SK-N-DZ (cell line): ENCODE data around the gene SSH2.
"Not testable (repeated sequence)": the region's sequence is repeated elsewhere in the genome, so short reads cannot be mapped to it uniquely, and the experiment has no call there.

Source experiments
- DNase-seq: peaks from one replicate; pipeline ENCODE4 v3.0.0-alpha.2; 2015; ENCODE audit warnings: low spot score

Gene SSH2

DNA sequence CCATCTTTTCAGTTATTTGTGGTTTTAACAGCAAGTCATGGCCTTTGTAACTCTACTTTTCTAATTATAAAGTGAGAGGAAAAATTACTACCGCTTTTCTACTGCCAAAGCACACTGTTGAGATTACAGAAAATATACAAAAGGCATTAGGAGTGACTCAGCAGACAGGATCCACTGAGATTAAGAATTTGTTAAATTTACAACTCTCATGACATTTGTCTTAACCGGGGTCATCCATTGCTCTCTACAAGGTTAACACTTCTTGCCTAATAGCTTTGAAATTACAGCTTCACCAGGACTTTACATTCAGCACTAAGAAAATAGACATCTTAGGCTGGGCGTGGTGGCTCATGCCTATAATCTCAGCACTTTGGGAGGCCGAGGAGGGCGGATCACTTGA, 93.4 kb downstream of the SSH2 start:
- DNase-seq, result no peak

GRCh38 chr17:29835435-29836351, 94.3 kb downstream of the SSH2 start:
- no peak for DNase-seq

DNA sequence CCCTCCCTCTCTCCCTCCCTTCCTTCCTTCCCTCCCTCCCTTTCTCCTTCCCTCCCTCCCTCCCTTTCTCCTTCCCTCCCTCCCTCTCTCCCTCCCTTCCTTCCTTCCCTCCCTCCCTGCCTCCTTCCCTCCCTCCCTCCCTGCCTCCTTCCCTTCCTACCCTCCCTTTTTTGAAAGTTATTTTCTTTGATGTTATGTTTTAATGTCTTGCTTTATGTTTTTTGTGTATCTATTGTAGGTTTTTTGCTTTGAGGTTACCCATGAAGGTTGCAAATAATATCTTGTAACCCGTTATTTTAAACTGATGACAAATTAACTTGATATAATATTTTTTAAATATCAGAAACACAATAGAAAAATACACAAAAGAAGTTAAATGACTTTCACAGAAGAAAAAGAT, 96.2 kb downstream of the SSH2 start:
- no peak for DNase-seq

DNA sequence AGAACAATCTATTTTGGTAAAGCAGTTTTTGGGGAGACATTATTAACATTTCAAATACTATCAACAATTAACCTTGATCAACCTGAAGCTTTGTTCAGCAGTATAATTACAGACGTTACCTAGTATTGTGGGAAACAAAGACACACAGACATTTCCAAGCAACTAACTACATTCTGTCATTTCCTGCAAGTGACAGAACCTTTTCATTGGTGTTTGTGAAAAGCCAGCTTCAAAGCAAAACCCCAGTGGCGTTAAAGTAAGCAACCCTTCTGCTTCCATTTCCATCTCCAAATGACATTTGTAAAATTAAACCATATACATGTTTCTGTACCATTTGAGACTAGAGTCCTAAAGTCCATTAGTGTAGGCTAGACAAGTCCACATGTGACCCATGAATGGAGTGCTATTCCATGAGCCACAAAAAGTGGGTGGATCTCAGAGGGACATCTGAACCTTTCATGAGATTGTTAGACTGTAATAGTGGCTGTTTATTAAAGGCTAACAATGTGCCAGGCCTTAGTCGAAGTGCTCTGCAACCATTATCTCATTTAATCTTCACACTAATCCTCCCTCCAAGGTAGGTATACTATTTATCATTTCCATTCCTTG, 101.2 kb downstream of the SSH2 start:
- no peak for DNase-seq

DNA sequence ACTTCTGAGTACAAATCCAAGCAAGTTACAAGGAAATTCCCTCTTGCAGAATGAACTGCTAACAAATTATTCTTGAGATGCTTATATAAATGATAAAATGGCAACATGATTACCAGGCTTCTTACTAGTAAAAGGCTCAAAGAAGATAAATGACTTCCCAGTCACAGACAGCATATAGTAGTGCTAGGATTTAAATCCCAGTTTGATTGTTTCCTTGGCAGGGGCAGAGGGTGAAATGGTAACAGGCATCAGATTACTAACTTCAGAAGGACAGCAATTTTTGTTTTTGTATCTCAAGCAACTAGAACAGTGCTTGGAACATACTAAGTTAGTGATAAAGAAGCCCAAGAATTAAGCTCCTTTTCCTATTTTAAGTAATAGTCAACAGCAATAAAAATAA, 102.8 kb downstream of the SSH2 start:
- no peak for DNase-seq

- no peak for DNase-seq
Observed at GRCh38 chr17:29826114-29826692, 103.8 kb downstream of the SSH2 start.

DNA sequence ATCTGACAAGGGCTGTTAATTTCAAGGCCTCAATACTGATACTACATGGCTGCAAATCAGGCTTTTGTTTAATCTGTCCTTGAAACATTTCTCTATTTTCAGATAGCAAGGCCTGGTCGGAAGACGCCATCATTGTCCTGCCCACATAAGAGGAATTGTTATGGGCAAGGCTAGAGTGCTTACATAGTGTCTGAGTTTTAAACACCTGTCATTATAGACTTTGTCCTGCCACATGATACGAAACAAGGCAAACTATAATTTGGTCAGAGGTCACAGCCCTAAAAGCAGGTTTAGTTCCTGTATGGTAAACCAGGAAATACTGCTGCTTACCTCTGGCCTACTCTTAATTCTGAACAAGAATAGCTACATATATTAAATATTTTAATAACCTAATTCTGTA, 104.4 kb downstream of the SSH2 start:
- no peak for DNase-seq

DNA sequence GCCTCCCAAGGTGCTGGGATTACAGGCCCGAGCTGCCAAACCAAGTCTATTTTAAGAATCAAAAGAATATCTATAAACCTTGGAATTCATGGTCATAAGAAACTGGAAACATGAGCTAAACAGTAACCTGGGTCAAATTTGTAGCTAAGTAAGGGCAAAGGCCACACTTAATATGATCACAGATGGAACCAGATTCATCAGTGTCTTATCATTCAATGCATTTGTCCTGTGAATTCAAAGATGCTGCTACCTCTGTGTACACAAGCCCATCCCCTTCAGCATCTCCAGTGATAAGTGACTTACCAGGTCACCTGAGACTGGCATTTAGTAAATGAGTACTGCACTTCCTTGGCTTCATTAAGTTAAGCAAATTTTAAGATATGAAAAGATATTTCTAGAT, 108.1 kb downstream of the SSH2 start:
- peak; percentile 54 for DNase-seq

- no peak for DNase-seq
Observed at GRCh38 chr17:29820425-29820824, 109.6 kb downstream of the SSH2 start.

- peak; percentile 67 for DNase-seq
Observed at GRCh38 chr17:29807520-29808361, 122.3 kb downstream of the SSH2 start.

DNA sequence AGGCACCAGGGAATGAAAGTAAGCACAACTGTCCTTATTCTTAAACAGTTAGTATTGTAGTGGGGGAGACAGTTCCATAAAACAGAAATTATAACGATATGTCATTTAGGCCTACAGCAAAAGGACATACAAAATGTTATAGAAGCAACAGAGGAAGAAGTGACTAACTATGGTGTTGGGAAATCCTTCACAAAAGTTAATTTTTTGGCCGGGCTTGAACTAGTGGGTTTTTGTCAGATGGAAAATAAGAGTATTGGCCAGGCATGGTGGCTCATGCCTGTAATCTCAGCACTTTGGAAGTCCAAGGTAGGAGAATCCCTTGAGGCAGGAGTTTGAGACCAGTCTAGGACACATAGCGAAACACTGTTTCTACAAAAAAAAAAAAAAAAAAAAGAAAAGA, 127.8 kb downstream of the SSH2 start:
- DNase-seq, result no peak

DNA sequence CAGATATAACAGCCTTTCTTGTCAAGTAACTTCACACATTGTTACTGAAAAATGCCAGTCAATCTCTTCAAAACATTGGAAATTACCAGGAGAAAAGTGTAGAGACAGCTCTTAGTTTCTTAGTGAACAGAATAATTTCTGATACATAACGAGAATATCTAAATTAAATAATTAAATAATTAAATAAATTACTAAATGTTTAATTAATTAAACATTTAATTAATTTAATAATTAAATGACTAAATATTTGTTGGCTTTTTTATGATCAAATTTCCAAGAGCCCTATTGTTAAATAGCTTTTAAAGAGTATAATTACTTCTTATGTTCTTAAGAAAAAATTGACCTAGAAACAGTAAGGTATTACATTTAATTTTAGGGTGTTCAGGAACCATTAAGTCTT, 129.6 kb downstream of the SSH2 start:
- DNase-seq, result no peak

- no peak for DNase-seq
Observed at GRCh38 chr17:29796652-29797051, 133.4 kb downstream of the SSH2 start.

- DNase-seq, result no peak
Observed at GRCh38 chr17:29793501-29793900, 136.5 kb downstream of the SSH2 start.

DNA sequence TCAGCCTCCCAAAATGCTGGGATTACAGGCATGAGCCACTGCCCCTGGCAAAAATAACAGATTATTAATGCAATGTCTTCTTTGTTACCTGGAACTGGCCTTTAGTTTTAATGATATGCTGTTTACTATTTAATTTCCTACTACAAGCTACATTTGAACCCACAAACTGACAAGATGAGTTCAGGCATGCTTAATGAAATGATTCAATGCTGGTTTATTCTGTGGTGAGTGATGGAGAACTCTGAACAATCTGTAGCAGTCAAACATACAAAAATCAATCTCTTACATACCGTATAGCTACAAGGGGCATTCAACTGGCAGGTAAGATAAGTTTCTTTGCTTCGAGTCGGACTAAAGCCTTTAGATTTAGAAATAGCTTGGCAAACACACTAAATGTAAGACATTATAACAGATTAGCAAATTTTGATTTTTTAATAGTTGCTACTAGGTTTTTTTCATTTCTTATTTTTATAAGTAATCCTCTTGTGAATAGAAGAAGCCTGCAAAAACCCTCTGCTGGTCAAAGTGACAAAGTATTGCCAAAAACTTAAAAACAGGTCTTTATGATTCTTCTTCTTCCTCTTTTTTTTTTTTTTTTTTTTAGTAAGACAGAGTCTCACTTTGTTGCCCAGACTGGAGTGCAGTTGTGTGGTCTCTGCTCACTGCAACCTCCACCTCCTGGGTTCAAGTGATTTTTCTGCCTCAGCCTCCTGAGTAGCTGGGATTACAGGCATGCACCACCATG, 138.5 kb downstream of the SSH2 start:
- DNase-seq, result no peak

- no peak for DNase-seq
Observed at GRCh38 chr17:29789196-29790170, 140.5 kb downstream of the SSH2 start.

- no peak for DNase-seq
Observed at GRCh38 chr17:29787995-29788394, 142.0 kb downstream of the SSH2 start.

DNA sequence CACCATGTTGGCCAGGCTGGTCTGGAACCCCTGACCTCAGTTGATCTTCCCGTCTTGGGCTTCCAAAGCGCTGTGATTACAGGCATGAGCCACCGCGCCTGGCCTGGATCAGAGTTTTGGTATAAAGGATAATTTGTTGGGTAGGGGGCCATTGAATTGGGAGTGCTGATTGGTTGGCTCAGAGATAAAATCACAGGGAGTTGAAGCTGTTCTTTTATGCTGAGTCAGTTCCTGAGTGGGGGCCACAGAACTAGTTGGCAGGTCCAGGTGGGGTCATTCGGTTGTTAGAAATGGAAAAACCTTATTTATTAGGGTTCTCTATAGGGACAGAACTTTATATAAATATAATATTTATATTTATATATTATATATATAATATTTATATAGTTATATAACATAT, 147.1 kb downstream of the SSH2 start:
- DNase-seq, result no peak

- DNase-seq, result not testable (repeated sequence)
Observed at GRCh38 chr17:29779812-29780190, 150.2 kb downstream of the SSH2 start.
